GM18498 (cell line): ENCODE data around the gene PTX4.

ENCODE experiments used
- ATAC-seq: cut with Tn5 transposase; IDR thresholded peaks from one replicate; pipeline ENCODE4 v1.9.1; 2021; ENCODE audit warnings: mild to moderate bottlenecking, moderate library complexity; ENCODE audit not compliant: unreplicated experiment

Gene PTX4

DNA sequence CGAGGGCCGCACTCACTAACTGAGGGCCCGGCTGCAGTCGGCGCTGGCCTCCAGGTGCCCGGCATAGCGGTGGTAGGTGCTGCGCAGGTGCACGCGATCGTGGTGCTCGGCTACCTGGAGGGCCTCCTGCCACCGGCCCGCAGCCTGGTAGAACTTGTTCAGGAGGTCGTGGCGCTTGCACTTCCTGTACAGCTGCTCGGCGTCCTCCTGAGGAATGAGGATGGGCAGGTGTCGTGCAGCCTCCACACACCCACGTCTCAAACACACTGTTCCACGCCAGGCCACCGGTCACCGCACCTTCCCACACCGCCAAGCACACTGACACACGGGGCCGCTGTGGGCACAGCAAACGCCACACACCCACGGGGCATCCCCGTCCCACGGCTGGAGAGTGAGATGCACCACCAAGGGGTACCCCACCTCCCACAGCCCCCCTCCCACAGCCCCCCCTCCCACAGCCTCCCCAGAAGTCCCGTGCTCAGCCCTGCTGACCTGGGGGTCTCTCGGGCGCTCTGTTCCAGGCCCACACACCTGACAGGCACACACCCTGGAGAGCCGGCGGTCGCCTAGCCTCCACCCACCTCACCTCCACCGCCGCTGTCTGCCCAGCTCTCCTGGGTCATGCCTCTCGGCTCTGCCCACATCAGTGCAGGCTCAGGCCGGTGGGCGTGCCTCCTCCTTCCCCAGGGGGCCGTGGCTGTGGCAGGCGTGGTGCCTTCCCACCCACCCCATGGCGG lies 37.3 kb upstream of the PTX4 start:
- no peak for ATAC-seq

DNA sequence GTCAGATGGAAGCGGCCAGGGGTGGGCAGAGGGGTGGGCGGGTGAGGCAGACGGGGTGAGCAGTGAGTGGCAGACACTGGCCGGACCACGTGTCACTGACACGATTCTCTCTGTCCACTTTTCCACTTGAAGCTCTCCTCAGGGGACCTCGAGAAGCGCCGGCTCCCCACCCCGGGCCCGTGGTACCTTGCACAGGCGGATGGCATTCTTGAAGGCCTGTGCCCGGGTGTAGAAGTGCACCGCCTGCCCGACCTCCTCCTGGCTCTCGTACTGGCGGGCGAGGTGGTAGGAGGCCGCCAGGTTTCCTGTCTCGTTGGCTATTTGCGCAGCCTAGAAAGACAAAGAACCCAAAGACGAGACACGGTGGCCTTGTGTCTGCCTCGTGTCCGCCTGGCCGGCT lies 35.6 kb upstream of the PTX4 start:
- no peak for ATAC-seq

DNA sequence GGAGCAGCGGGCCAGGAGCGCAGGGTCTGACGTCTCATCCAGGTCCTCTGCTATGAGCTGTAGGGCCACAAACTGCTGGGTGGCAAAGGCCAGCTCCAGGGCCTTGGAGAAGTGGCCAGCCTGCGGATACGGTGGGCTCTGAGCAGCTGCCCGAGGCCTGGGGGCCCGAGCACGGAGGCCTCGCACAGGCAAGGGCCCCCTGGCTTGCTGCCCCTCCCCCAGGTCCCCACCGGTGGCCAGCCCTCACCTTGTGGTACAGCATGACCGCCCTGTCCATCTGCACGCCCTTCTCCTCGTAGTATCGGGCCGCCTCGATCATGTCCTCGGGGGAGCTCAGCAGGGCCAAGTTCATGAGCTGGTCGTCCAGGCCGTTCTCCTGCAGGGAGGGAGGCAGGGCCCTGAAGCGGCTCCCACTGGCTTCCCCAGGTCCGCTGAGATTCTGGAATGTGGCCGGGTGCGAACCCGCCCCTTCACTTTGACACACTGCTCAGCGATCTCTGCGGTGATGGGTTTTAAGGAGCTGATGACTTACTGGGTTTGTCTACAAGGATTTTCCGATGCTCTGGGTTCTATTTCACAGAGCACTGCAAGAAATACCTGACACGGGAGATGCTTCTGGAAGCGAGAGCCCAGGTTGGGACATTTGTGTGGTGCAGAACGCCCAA lies 35.0 kb upstream of the PTX4 start:
- ATAC-seq: no peak

DNA sequence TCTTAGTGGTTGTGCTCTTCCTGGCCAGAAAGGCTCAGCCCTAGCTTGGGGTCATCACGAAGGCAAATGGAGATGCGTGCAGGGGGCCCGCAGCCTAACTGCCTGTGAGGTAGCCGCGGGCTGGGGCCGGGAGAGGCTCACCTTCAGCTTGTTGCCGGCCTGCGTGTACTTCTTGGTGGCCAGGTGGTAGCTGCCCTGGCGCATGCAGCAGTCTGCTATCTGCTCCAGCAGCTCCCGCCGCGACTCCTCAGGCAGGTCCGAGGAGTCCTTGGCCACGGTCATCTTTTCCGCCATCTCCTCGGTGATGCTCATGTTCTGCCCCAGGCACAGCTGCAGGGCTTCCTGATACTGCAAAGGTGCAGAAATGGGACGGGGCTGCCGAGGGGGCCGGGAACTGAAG lies 31.7 kb upstream of the PTX4 start:
- ATAC-seq: no peak

DNA sequence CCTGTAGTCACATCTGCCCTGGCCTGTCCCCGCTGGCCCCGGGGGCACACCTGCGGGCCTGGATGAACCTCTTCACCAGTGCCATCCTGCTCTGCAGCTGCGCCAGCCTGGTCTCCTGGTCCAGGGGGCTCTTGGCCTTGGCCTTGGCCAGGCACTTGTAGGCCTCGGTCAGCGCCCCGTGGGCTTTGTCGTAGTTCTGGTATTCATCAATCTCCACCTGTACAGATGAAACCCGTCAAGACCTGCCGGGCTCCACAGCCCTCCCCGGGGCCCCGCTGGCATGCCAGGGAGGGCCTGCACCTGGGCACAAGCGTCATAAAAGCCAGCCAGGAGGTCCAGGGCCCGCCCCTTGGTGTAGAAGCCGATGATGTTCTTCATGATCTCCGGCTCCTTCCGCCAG lies 31.1 kb upstream of the PTX4 start:
- no peak for ATAC-seq

DNA sequence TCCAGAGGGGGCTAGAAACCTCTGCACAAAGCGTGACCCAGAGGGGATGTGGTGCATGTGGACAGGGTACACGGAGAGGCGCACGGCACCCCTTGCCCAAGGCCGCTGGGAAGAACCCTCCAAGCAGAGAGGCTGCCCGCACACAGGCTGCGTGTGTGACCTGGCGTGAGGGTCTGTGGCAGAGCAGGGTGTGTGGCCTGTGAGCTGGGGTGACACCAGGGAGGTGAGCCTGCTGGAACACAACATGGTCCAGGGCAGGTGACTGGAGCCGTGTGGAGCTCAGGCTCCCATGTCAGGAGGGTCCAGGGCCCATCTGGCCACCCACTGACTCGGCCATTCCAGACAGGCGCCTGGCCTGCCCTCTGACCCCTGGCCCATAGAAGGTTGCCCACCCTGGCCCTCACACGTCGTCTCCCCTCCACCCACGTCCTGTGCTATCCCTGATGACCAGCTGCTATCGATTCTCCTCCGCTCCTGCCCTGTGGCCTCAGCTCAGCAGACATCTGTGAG lies 29.9 kb upstream of the PTX4 start:
- ATAC-seq: no peak

DNA sequence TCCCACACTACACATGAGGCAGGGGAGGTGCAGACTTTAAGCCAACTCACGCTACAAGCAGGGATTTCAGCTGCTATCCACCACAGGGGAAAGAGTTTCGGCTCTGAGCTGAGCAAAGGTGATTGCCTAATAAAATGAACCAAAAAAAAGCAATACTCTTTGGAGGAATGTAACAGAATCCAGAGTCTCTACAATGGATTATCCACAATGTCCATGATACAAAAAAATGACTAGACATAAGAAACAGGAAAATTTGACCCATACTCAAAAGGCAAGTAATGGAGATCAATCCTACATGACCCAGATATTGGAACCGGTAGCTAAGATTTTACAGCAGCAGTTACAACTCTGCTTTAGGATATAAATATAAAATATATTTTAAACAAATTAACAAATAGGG lies 25.8 kb upstream of the PTX4 start:
- ATAC-seq: no peak

DNA sequence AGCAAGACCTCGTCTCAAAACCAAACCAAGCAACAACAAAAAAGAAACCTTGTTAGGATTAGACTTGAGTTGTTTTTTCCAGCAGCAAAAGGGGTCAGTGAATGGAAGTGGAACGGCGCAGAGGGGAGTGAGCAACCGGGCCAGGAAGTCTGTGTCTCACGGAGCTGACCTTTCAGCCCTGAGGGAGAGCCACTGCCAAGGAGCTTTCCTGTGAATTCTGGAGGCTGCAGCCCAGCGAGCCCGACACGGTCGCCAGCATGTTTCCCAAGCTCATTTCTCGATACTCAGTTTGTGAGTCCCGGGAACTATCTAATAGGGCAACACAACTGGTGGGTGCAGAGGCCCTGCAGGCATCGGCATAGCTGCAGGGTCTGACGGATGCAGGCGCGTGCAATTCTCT lies 24.0 kb upstream of the PTX4 start:
- no peak for ATAC-seq

DNA sequence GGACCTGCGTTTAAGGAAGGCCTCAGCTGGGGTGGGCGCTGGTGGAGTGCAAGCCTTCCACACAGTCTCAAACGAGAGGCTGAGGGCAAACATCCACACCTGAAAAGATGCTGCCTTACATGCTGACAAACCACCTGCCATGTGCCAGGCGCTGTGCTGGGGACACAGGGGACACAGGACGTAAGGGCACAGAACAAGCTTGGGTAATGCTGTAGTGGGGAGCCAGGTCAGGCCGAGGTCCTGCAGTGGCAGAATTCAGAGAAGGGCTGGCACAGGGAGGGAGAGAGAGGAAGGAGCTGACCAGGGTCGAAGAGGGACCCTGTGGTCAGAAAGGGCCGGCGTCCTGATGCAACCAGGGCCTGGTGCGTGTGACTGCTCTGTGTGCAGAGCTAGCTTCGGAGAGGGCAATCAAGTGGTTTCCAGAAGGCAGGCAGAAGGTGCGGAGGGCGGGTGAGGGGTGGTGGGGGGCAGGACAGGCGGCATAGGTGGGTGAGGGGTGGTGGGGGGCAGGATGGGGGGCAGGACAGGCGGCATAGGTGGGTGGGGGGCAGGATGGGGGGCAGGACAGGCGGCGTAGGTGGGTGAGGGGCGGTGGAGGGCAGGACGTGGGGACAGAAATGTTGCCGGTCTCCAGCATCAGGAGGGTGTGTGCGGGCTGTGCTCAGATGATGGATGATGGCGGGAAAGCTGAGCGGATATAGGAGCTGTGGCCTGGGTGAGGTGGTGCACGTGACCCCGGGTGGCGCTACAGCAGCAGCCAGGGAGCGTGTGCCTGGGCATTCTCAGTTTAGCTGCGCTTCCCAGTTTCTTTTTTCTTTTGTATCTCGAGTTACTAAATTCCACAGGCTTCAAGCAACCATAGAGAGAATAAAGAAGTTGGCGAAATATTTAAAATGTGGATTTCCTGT lies 23.2 kb upstream of the PTX4 start:
- no peak for ATAC-seq

DNA sequence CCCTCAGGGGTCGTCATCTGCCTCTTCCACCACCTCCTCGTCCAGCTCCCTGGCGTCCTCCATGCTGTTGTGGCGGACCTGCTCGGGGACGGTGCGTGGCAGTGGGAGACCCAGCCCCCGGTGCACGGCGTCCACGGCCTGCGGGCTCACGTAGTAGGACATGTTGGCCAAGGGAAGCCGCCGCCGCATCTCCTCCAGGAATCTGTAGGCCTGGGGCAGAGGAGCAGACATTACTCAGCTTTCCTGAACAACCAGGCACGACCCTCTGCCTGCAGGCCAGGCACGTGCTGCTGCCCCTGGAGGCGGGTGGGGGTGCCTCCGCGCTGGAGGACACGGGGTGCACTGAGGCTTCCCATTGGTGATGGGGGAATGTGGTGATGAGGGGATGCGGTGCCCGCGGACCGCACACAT lies 22.2 kb upstream of the PTX4 start:
- ATAC-seq: no peak

DNA sequence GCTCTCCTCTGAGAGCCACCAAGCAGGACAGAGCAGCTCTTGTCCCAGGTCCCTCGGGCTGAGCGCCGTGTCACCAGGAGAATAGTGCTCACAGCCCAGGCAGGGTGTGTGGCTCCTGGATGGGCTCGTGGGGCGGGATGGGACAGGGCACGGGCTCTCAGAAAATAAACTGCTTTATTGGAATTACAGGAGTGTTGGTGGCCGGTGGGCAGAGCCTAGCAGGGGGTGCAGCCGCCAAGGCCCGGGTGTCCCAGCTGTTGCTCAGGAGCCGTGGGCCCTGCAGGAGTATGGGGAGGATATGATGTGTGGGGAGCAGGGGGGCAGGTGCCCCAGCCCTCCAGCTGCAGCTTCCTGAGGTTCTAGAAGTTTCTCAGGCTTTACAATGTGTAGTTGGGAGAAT lies 21.5 kb upstream of the PTX4 start:
- ATAC-seq: no peak

DNA sequence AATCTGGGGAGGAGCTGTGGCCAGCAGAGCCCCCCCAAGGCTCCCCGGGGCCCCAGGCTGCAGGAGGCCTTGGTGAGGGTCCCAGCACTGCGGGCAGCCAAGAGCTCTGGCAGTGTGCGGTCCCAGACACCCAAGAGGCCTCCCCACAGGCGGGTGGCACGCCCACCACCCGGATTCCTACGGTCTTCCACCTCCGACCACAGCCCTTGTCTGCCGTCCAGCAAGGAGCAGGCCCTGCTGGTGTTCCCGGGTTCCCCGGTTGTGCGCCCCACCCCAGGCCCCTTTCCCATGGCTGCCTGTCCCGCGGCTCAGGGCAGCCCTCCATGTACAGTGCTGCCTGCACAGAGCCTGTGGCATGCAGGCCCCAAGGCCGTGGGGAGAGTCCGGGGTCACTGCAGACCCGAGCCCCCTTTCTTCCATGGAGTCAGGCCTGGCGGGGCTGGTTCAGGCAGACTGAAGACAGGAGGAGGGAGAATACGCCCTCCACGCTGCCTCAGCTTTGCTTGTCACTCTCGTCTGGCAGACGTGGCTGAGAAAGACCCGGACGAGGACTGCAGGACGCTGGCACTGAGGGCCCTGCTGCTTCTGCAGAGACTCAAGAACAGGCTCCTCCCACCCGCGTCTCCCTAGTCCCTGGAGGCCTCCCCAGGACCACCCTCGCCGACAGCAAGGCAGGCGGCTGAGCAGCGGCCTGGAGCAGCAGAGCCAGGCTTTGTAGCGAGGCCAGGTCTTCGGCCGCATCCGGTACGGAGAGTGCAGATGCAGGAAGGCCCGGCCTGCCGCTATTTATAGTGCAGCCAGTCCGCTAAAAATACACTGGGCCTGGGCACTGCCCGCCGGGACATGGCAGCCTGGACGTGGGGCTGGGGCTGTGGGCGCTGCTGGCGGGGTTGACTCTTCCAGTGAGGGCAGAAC lies 20.8 kb upstream of the PTX4 start:
- no peak for ATAC-seq

DNA sequence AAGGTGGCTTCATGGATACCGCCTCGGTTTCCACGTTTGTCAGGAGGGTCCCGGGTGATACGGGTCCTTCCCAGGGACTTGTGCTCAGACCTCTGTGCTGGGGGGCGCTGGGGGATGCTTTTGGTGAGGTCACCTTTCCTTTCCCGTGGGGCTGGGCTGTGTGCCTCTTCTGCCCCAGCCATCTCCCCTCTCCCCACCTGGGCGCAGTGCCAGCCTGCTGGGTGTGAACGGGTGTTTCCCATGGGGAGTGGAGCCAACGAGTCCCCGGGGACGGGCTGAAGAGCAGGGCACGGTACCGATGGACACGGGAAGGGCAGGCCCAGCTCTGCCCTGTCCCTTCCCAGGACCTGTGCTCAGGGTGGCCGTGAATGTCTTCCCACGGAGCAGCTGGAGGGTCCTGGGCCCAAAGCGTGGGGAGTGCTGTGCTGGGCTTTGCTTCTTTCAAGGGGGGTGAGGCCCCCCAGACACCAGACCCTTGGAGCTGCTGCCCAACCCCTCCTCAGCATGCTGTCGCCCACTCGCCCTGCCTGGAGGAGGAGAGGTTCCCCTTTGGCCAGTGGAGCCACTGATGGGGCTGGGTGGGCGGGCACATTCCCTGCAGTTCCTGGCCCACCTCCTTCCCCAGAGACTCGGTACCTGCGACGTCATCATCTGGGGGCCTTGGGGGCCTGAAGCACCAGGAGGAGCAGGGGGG lies 19.9 kb upstream of the PTX4 start:
- ATAC-seq: no peak

DNA sequence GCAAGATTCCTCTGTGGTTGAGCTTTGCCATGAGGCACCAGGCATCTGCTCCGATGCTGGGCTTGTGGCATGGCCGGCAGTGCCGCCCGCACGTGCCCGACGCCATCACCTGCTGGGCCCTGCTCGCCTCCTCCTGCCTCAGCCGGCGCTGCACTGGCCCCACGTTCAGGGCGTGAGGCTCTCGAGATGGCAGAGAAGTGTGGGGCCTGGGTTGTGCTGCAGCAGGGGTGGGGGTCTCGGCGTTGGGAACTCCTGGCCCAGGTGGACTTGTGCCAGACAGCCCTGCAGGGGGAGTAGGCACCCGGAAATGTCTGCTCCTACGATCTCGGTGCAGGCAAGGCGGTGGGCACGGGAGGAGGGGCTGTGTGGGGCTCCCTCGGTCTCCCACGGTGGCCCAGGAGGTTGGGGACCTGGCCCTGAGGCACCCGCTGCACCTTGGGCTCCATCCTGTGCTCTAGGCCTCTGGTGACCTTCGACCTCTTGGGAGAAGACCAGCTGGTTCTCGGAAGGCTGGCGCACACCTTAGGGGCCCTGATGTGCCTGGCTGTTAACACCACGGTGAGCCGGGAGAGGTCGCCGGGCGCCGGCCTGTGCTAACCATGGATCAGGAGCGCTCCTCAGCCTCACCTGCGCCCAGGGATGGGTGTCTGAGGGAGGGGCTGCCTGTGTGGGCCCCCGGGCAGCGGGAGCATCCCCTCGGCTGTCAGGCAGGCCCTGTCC lies 17.9 kb upstream of the PTX4 start:
- ATAC-seq: no peak

DNA sequence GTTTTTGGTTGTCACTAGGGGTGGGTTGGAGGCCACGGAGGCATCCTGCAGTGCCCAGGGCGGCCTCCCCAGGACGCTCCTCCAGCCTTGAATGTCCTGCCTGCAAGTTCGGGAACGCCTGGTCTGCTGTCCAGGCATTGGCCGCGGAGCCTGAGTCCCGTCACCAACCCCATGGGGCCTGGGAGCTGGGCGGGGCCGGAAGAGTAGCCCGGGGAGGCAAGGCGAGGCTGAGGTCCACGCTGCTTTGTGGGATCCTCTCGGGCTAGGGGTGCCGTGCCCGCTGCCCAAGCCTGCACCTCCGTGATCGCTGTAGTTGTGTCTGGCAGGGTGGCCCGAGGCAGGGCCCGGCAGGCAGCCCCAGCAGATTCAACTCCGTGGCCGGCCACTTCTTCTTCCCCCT lies 17.2 kb upstream of the PTX4 start:
- no peak for ATAC-seq

DNA sequence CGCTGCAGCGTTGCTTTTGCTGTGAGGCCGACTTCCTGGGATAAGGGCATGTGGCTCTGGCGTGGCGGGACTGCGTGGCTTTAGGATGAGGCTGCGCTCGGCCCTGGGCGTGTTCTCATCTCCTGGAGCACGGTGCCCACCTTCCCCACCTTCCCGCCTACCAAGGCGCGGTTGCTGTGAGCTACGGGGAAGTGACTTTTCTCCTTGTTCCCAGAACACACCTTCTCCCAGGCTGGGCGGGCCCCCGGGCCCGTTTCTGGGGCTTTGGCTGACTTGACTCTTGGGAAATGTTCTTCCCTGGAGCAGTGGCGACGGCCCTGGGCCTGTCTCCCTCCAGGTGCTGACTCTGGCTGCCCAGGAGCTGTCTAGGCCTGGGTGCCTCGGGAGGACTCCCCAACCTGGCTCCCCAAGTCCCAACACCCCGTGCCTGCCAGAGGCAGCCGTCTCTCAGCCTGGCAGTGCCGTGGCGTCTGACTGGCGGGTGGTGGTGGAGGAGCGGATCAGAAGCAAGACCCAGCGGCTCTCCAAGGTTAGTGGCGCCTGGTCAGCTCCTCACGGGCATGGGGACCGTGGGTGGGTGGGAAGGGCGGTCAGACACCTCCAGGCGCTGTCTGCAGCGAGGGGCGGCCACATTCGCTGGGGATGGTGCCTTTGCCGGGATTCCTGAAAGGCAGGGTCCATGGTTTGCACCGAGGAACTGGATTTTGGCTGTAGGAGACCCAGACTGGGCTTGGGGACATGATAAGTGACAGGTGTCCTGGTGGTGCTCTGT lies 16.5 kb upstream of the PTX4 start:
- no peak for ATAC-seq

DNA sequence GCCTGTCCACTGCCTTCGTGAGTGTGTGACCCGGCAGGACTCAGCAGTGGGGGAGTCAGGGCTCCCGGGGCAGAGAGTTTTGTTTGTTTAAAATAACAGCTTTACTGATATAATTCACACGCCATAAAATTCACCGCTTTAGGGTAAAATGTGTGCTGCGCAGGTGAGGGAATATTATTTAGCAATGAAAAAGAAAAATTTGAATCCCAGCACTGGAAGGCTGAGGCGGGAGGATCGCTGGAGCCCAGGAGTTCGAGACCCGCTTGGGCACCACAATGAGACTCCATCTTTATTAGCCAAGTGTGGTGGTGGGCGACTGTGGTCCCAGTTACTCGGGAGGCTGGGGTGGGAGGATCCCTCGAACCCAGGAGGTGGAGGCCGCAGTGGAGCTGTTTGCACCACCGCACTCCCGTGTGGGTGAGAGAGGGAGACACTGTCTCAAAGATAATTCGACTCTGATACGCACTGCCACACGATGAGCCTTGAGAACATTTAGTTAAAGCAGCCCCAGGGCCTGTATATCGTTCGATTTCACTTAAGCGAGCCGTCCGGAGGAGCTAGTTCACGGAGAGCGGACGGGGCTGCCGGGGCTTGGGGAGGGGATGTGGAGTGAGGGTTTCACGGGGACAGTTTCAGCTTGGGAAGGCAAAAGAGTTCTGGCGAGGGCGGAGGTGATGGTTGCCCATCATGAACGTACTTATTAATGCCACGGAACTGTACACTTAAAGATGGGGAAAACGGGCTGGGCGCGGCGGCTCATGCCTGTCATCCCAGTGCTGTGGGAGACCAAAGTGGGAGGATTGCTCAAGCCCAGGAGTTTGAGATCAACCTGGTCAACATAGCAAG lies 14.6 kb upstream of the PTX4 start:
- ATAC-seq: no peak
